MM.1S (cell line): Measurements from ENCODE around the gene ABCC8.

Source experiments
- CTCF ChIP-seq: fragments of 300-600 bp; sonication (generic); IDR thresholded peaks from 2 replicates; pipeline ENCODE4 v1.5.1; 2016; ENCODE audit warnings: antibody characterized with exemption, low read length, mixed read lengths
- EZH2phosphoT487 ChIP-seq: fragments of 300-600 bp; sonication (generic); IDR thresholded peaks from 2 replicates; pipeline ENCODE4 v1.6.1; 2018; ENCODE audit warnings: antibody characterized with exemption, low read length

DNA sequence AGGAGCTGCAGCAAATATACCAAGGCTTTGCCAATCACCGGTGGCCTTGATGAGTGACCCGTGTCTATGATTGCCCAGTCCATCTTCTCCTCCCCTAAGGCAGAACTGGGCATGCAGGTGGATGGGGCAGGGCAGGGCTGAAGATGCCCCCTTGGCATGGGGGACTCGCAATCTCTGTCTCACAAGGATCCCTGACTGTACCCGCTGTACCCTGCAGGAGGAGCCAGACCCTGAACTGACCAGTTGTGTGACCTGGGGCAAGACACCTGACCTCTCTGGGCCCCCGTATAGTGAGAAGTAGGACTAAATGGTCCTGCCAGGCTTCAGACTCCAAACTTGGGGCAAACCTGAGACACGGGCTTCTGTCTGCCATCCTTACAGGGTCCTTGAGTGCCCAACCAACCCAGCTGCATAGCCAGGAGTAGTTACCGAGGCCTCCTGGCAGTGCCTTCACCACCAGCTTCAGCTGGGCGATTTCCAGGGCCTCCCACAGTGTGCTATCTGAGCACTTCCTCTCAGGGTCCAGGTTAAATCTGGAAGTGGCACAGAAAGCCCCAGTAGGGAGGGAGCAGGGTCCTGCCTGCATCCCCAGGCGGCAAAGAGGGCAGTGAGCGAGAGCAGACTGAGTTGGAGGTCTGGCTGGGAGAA, 81.8 kb downstream of the ABCC8 start:
- TF ChIP-seq EZH2phosphoT487 (no peak), CTCF (no peak)
